Stimulated activated CD8-positive, alpha-beta memory T cell treated with anti-CD3 and anti-CD28 coated beads, Interleukin-12 subunit alpha, Interleukin-12 subunit beta, amount 100 ng/mL, for 1 hour (primary cell): ENCODE results near the gene TNNT3.
"Not testable (repeated sequence)": the region's sequence is repeated elsewhere in the genome, so short reads cannot be mapped to it uniquely, and the experiment has no call there.

Experiments used
- DNase-seq: peaks from one replicate; pipeline ENCODE4 v3.0.0-alpha.2; 2020; ENCODE audit warnings: low read depth

Gene TNNT3

DNA sequence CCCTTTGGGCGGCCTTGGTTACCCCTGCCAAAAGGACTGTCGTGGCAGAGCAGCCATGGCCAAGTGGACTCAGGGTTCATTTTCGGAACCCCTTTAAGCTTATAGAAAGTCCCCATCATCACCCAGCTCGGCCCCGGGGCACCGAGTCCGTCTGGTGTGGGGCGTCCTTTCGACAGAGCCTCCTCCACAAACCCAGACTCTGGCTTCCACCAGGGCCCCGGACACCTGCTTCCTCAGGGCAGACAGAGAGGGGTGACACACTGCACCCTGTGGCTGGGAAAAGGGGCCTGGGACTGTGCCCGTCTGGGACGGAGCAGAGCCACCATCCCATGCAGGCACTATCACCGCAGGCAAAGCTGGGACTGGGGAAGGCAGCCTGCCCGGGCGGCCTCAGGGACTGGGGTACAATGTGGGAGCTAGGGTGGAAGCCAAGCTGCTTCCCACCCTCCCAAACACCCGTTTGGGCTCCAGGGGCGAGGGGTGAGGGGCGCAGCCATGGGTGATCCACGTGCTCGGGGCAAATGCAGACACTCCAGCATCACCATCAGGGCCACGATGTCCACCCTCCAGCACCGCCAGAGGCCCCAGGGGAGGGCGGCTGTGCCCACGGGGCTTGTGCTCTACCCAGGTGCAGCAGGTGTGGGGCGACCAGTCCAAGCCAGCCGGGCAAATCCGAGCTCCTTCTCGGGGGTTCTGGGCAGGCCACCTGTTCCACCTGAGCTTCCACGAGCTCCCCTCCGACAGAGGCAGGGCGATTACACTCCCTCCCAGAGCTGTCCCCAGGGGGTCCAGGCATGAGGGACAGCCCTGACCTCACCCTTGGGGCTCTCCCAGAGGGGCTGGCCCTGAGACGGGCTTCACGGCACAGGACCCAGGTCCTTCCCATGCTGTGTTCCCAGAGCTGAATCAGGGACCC, 15.9 kb downstream of the TNNT3 start:
- DNase-seq, result no peak

DNA sequence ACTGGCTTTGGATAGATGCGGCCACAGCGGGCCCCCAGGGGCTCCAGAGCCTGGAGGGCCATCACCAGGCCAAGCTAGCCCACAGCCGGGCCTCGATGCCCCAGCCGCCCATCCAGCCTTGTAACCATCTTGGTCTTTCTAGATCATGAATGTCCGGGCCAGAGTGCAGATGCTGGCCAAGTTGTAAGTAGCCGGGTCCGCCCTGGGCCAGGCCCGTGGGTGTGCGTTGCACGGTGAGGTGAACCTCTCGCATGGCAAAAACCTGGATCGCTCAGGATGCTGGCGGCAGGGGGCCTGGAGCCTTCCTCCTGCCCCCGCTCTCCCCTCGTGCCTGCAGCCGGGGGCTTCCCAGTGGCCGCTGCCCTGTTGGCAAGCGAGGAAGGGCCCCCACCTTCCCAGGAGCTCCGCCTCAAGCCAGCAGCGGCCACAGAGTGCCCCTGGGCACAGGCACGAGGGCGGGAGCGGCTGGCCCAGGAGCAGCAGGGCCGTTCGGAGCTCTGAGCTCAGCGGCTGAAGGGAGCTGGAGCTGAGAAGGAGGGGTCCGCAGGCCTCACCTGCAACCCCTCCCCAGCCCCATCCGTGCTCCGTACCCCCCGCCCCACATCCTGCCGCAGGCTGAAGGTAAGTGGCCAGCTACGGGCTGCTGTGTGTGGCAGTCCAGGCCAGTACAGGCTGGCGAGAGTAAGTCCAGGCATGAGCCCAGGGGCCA, 16.7 kb downstream of the TNNT3 start:
- no peak for DNase-seq

DNA sequence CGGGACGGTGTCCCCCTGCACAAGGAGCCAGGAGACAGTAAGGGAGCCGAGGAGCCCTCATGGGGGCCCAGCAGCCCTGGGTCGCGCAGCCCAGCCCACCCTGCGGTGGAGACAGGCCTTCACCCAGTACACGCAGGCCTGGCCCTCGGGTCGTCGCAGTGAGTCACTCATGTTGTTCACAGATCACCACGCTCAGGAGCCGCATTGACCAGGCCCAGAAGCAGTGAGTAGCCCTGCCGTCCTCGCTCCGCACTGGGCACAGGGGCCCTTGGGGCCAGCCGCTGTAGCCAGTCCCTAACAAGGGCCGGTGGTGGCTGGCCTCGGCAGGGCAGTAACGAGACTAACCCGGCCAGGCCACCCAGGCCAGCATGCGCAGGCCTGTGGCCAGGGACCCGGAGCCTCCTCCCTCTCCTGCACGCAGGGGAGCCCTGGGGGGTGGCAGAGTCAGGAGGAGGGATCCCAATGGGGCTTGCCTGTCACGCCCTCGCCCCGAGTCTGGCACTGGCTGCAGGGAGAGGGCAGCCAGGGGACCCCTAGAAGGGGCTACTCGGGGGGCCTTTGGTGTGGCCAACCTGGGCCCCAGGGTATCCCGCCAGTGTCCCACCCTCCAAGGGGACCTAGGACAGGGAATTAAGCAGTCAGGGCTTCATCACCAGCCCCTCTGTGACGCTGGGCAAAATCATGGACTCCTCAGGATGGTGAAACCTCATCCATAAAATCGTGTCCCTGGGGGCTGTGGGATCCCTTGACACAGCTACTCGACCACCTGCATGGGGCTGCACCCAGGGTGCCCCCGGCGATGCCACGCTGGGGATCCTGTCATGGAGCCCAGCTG, 17.5 kb downstream of the TNNT3 start:
- no peak for DNase-seq

DNA sequence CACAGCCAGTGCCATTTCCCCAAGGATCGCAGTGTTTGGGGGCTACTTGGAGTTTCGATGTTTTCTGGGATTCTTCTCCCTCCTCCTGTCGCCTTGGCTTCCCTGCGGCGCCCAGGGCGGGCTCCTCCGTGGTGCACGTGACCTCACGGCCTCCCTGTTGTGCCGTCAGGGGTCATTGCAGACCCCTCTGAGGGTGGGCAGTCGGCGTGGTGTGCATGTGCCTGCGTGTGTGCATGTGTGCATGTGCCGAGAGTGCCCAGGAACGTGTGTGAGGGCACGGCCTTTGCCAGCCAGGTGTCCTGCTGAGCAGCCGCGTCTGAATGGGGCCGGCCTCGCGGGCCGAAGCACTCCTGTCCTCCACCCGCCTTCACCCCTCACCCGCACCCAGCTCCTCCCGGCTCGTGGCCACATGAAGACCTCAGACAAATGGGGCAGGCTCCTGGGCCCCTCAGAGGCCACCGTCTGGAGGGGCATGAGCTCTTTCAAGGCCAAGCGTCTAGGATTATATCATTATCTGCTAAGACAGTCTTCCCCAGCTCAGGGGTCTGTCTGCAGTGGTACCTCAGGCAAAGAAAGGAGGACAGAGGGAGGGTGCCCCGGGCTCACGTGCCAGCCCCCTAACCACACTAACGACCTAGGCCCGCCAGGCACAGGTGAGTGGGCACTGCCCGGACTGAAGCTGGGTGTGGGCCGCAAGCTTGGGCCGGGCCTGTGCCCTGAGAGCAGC, 18.3 kb downstream of the TNNT3 start:
- DNase-seq, result no peak

DNA sequence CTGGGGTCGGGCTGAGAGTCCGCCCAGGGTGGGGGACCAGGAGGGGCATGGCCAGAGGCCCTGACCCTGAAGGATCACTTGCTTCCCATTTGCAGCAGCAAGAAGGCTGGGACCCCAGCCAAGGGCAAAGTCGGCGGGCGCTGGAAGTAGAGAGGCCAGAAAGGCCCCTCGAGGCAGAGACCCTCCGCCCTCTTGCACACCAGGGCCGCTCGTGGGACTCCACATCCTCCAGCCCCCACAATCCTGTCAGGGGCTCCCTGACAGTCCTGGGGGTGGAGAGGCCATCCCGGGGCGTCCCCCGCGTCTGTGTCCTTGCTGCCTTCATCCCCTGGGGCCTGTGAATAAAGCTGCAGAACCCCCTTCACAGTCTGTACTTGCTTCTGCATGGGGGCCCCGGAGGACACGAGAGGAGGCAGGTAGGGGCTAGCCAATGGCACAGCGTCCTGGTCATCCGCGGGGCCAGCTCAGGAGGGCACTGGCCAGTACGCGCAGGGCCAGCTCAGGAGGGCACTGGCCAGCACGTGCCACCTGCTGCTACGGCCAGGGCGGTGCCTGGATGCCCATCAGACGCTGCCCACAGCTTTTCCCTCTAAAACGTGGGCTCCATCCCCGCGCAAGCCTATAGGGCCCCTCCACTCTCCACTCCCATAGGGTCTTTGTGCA, 19.0 kb downstream of the TNNT3 start:
- DNase-seq, result no peak

DNA sequence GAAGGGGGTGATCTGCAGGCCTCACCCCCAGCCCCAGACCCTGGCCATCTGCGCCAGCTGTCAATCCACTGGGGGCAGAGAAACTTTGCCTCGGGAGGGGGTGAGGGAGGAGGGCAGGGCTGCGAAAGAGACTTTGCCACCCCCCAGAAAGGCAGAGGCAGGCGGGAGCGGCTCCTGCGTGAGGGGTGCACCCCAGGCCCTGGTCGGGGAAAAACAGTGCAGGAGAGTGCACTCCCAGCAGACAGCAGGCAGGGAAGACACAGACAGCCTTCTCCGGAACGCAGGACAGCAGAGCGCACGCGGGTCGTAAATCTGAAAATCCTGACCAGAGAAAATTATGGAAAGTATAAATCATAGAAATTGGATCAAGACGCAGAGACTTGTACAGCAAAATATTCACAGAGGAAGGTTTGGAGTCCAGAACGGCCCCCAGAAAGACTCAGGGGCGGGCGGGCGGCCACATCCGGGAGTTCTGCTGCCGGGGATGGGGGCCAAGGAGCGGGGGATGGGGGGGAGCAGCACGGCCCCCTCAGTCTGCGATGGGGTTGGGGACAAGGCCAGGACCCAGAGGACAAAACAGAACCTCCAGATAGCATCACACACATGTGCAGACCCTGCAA, 19.6 kb downstream of the TNNT3 start:
- no peak for DNase-seq

DNA sequence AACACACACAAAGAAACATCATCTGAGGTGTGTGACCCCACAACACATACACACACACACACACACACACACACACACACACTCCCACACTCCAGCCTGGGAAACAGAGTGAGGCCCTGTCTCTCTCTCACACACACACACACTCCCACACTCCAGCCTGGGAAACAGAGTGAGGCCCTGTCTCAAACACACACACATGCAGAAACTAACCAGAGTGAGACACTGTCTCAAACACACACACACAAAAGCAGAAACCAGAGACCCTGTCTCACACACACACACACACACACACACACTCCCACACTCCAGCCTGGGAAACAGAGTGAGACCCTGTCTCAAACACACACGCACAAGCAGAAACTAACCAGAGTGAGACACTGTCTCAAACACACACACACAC, 20.3 kb downstream of the TNNT3 start:
- not testable (repeated sequence) for DNase-seq

DNA sequence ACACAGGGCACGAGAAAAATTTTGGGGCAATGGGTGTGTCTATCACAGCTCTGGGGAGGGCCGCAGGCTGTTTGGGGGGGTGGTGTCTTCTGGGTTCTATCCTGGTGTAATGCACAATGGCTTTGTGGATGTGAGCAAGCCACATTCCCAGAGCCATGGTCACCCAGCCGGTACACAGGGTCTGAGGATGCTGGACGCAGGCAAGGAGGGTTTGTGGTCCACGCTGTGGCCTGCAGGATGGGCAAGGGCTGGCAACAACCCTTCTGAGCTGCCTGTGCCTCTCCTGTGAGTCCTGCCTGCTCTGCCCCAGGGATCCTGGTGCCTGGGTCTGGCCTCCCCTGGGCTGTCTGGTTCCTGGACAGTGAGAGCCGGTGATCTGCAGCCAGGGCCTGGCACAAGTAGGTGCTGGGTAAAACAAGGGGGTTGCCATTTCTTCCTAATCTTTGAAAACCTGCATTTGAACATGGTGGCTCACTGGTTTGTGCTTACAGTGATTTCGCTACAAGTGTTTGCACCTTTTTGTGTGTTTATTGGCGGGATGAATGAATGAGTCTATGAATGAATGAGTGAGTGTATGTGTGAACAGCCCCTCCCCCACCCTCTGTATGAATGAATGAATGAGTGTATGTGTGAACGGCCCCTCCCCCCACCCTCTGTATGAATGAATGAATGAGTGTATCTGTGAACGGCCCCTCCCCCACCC, 23.2 kb downstream of the TNNT3 start:
- DNase-seq, result no peak

DNA sequence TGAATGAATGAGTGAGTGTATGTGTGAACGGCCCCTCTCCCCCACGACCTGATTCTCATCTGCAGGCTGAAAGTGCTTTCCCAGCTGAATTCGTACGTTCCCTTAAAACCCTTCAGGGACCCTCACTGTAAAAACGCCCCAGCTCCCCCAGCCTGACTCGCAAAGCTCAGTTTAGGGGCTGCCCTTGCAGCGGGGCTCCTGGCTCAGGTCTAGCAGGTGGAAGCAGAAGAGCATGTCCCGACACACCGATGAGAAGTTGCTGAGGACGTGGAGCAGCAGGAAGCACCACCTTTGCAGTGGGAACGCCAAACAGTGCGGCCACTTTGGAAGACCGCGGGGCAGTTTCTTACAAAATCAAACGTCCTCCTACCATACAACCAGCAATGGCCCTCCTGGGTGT, 24.1 kb downstream of the TNNT3 start:
- DNase-seq, result no peak

DNA sequence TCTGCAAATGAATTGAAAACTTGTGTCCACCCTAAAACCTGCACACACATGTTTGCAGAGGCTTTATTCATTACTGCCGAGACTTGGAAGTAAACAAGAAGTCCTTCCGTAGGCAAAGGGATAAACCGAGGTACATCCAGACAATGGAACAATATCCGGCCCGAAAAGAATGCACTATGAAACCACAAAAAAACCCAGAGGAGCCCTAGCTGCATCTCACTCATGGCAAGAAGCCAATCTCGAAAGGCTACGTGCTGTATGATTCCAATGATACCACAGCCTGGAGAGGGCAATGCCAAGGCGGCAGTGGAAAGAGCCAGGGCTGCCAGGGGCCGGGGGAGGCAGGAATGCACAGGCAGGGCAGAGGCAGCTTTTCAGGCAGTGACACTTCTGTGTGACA, 24.5 kb downstream of the TNNT3 start:
- no peak for DNase-seq

DNA sequence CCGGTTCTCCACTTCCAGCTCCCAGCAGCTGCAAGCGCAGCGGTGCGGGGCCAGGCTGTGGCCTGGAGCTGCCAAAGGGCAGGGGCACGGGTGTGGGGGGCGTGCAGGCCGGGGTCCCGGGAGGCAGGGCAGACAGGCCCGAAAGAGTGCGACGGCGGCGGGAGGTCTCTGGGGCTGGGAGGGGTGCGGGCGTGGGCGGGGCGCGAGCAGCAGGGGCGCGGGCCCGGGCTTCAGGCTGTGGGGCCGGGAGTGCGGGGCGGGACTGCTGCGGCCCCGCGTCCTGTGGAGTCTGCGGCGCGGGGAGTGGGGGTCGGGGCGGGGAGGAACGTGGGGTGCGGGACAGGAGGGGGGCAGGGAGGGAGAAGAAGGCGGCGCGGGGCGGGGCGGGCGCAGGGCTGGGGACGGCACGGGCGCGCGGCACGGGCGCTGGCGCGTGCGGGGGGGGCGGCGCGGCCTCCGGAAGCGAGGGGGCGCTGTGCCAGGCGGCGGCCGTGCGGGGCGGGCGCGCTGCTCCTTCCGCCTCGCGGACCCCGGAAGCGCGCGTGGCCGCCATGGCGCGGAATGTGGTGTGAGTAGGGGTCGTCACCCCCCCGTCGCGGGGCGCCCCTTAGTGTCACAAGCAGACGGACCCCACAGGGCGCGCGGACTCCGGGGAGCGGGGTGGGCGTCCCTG, 27.4 kb downstream of the TNNT3 start, which contains the start of gene MRPL23:
Gene MRPL23 (plus strand): TSS at position 521 of the 673 bp plus-strand sequence. CDS start 31 bp downstream, at position 552.
- DNase-seq, result no peak

DNA sequence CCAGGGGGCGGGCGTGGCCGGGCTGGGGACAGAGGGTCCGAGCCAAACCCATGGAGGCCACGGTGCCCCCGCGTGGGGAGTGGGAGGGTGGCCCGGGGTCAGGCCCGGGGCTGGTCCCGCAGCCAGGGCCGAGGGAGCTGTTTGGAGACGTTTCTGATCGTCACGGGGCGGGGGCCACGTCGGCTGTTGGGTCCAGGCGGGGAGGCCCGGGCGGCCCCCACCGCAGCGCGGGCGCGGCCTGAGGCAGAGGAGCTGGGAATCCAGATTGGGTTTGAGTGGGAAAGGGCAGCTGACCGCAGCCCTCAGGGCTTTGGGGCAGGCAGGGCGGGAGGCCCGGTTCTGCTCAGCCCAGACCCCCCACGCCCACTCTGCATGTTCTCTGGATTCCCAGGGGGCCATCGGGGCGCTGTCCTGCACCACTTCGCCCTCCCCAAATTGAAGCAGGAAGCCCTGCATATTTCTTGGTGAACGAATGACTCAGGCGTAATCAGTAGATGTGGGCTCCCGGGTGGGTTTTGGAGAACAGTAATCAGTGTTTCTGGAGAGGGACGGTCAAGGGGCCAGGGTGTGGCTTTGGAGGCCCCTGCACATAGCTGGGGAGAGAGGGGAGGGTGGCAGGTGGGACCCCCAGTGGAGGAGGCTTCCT, 28.2 kb downstream of the TNNT3 start:
- DNase-seq, result no peak

DNA sequence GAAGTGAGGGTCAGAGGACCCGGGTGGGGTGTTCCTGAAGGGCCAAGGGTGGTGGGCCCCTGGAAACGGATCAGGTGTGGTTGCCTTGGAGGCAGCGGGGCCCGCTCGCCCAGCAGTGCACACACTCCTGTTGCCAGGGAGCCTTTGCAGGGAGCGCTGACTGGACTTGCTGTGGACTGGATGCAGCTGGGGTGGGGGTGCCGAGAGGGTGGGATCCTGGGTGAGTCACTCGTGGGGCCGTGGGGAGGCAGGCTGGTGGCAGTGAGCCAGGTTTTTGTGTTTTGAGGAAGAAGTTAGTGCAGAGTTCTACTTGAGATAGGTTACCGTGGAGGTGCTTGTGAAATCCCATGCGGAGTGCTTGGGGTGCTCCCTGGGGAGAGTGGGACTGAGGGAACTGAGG, 28.9 kb downstream of the TNNT3 start:
- DNase-seq, result no peak

DNA sequence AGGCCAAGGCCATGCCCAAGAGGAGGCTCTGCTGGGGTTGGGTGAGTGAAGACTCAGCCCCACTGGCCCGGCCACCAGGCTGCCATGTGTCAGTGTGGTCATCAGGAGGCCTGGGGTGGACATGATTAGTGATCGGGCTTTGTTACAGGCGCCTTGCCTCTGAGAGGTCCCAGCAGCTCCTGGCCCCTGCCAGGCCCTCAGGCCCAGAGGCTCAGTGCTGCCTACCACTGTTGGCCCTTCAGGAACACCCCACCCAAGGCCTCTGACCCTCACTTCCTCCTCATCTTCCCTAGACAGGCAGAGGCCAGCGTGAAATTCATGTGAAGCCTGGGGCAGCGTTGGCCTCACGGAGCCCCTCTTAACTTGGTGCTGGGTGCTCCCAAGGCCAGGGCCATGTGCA, 29.8 kb downstream of the TNNT3 start:
- no peak for DNase-seq

DNA sequence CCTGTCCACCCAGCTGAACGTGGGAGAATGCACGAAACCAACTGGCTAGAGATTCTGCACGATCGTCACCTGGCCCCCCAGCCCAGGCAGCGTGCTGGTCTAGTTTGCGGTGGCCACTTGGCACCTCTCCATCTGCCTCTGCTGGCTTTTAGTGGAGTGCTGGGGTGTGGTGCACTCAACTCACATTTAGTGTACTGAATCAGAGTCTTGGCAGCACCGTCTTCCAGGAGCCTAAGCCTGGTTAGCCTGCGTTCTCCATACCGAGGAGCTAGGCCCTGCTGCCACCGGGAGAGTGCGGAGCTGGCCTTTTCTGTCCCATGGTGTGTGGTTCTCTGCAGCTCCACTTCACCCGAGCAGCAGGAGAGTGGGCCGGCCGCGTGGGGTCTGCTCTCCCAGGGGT, 30.4 kb downstream of the TNNT3 start:
- DNase-seq, result no peak

DNA sequence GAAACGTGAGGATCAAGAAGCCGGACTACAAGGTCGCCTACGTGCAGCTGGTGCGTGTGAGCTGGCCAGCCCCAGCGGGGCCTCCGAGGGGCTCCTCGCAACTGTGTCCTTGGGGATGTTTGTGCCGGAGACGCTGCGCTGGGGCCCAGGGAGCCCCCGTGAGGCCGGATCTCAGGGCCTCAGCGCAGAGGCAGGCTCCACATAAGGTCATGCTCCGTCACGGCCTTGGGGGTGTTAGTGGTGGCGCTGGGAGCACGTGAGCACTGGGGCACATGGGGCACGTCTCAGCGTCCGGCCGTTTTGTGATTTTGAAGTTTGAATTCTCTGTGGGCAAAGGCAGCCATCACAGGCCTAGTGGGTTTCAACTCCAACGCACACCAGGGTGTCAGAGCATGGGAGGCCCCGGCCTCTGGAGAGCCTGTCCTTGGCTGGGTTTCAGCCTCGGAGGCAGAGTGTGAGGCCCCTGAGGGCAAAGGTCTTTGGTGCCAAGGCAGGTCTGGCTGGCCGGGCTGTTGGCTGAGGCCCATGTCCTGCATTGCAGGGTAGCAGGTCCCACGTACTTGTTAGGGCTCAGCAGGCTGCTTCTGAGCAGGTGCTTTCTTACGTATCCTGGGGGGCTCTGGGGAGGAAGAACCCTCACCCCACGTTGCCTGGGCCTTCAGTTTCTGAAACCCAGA, 33.4 kb downstream of the TNNT3 start:
- no peak for DNase-seq

DNA sequence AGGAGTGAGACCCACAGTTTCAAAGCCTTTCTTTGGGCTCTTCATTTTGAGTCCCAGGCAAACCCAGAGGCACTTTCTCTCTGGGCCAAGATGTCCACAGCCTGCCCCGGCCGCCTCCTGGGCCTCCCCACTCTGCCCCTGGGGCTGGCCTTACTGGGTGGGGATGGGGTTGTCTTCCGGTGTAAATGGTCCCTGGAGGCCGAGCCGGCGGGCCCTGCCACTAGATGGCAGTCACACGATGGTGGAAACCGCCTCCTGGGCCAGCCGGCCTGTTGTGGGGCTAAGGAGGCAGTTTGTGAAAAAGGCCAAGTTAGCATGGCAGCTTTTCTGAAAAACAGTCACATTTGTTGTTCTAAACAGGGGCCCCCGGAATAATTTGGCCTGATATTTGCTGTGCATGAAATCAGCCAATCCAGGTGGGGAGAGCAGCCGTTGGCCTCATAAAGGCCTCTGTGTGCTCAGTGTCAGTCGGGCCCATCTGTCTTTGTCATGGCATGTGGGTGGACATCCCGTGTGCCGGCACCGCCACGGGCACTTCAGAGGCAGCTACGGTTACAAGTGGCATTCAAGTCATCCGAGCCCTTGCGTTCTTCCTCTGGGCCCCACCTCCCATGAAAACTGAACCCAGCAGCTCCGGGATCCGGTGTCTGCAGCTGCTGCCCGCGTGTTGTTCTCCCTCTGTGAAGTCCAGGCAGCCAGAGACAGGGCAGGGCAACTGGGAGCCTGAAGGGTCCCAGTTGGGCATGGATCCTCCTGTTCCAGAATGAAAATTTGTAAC, 34.2 kb downstream of the TNNT3 start:
- DNase-seq, result no peak

DNA sequence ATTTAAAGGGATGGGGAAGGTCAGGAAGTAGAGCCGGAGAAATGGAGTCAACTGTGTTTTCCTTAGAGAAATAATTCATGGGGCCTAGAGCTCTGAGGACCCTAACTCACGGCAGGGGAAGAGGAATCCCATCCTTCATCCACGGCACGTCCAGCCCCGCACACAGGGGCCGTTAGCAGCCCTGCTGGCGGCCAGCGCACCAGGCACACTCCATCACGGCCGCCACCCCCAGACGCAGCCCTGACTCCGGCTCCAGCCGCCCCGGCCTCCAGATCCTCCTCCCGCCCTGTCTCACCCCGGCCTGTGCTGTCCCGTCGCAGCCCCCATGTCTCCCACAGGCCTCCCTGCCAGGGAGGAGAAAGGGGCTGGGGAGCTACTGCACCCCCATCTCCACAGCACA, 38.9 kb downstream of the TNNT3 start:
- DNase-seq, result no peak
